HCT116 (cell line): Measurements from ENCODE around the gene PHF19. TPM values are rescaled to one million over a fixed set of nuclear protein-coding genes. Genes with fewer than 3 reads are reported as not detected.

ENCODE experiments used
- ATAC-seq: fragments of 200-7000 bp; cut with Tn5 transposase; 2 replicates; pipeline ENCODE4 v1.9.1; 2020; ENCODE audit warnings: mild to moderate bottlenecking, moderate library complexity
- BruUV-seq: library from RNA; stranded (reverse); fragments of 400-500 nt; replicated peaks from 2 replicates; lab custom pipeline; 2021; lab: Mats Ljungman, UMichigan
- CTCF ChIA-PET: fragments of 300-600 bp; sonication (Branson Sonifier 250); formaldehyde crosslinking; loops from one replicate; lab custom pipeline; 2021; ENCODE audit warnings: antibody characterized with exemption; lab: Charles Lee
- POLR2A ChIA-PET: fragments of 300-600, 350-600 bp; sonication (Branson Sonifier 250); formaldehyde crosslinking; loops from one replicate; lab custom pipeline; 2021; ENCODE audit warnings: antibody characterized with exemption; lab: Charles Lee
- RAD21 ChIA-PET, 2 experiments: fragments of 300-600 bp; sonication (Branson Sonifier 250); formaldehyde crosslinking; loops; one replicate each; lab custom pipeline; 2023; ENCODE audit warnings: low total read pairs in 2 of 2; ENCODE audit not compliant: uncharacterized antibody in 2 of 2, unreplicated experiment in 2 of 2, low non-redundant PET in 1 of 2; lab: Charles Lee
- DNase-seq: peaks from one replicate; pipeline ENCODE4 v3.0.0-alpha.2; 2010; ENCODE audit warnings: low read depth, low spot score
- H2AFZ ChIP-seq: fragments of 200-600 bp; shearing (Covaris generic), sonication (generic); 2 replicates; pipeline ENCODE4 v1.6.1; 2017; ENCODE audit warnings: low read depth, mixed run types, mixed read lengths, antibody characterized with exemption, low read length; ENCODE audit not compliant: poor library complexity, severe bottlenecking
- H3K27ac ChIP-seq: 2 replicates; pipeline ENCODE4 v1.5.1; 2012; ENCODE audit warnings: low read depth, low read length
- H3K27me3 ChIP-seq: fragments of 200-600 bp; sonication (generic); 2 replicates; pipeline ENCODE4 v1.6.1; 2016; ENCODE audit warnings: mixed run types, low read length, mixed read lengths; ENCODE audit not compliant: insufficient read depth
- H3K36me3 ChIP-seq, 2 experiments: fragments of 200-500 bp in 1 of 2; fragments of 200-600 bp in 1 of 2; sonication (Bioruptor generic) in 1 of 2; sonication (generic) in 1 of 2; 2 replicates each; pipeline versions ENCODE4 v1.5.1 to v1.6.1; 2014 to 2016; ENCODE audit warnings: low read length in 2 of 2, inconsistent platforms in 1 of 2, mixed read lengths in 1 of 2, mixed run types in 1 of 2; ENCODE audit not compliant: insufficient read depth in 2 of 2, control insufficient read depth in 1 of 2
- H3K4me1 ChIP-seq, 2 experiments: fragments of 200-600 bp in 1 of 2; sonication (generic) in 1 of 2; 2 replicates each; pipeline versions ENCODE4 v1.5.1 to v1.6.1; 2012 to 2017; ENCODE audit warnings: low read length in 2 of 2, inconsistent platforms in 1 of 2, mild to moderate bottlenecking in 1 of 2, mixed read lengths in 1 of 2, mixed run types in 1 of 2, moderate library complexity in 1 of 2; ENCODE audit not compliant: insufficient read depth in 2 of 2, control insufficient read depth in 1 of 2
- H3K4me2 ChIP-seq: fragments of 200-600 bp; sonication (generic); 2 replicates; pipeline ENCODE4 v1.6.1; 2017; ENCODE audit warnings: mixed run types, low read length, mixed read lengths
- H3K4me3 ChIP-seq, 2 experiments: fragments of 200-600 bp in 1 of 2; sonication (generic) in 1 of 2; replicated peaks in 1 of 2; 2 replicates each; pipeline ENCODE4 v1.5.1; 2011 to 2016; ENCODE audit warnings: low read length in 2 of 2, control low read depth in 1 of 2, low read depth in 1 of 2, mild to moderate bottlenecking in 1 of 2, mixed read lengths in 1 of 2, mixed run types in 1 of 2
- H3K79me2 ChIP-seq: fragments of 200-600 bp; sonication (generic); 2 replicates; pipeline ENCODE4 v1.6.1; 2017; ENCODE audit warnings: mild to moderate bottlenecking, mixed run types, low read length, moderate library complexity, mixed read lengths; ENCODE audit not compliant: insufficient read depth
- H3K9ac ChIP-seq: fragments of 200-600 bp; sonication (generic); 2 replicates; pipeline ENCODE4 v1.6.1; 2016; ENCODE audit warnings: low read length, mixed read lengths
- H3K9me2 ChIP-seq: fragments of 200-600 bp; sonication (generic), shearing (Covaris generic); 2 replicates; pipeline ENCODE4 v1.6.1; 2017; ENCODE audit warnings: mixed run types, mild to moderate bottlenecking, moderate library complexity; ENCODE audit not compliant: insufficient read depth
- H3K9me3 ChIP-seq, 2 experiments: fragments of 200-500 bp in 1 of 2; fragments of 200-600 bp in 1 of 2; sonication (Bioruptor generic) in 1 of 2; sonication (generic) in 1 of 2; 2 replicates each; pipeline ENCODE4 v1.6.1; 2014 to 2017; ENCODE audit warnings: low read length in 2 of 2, mixed read lengths in 2 of 2, inconsistent platforms in 1 of 2, low read depth in 1 of 2, mild to moderate bottlenecking in 1 of 2, mixed run types in 1 of 2, moderate library complexity in 1 of 2; ENCODE audit not compliant: control insufficient read depth in 1 of 2, insufficient read depth in 1 of 2
- H4K20me1 ChIP-seq: fragments of 200-600 bp; sonication (generic), shearing (Covaris generic); 2 replicates; pipeline ENCODE4 v1.6.1; 2017; ENCODE audit warnings: mixed run types, mild to moderate bottlenecking, moderate library complexity; ENCODE audit not compliant: insufficient read depth
- CBX3 ChIP-seq: IDR thresholded peaks from 2 replicates; pipeline ENCODE4 v1.6.1; 2012; ENCODE audit warnings: low read depth
- CEBPB ChIP-seq: IDR thresholded peaks from 2 replicates; pipeline ENCODE4 v1.6.1; 2012; ENCODE audit warnings: low read depth
- EGR1 ChIP-seq: IDR thresholded peaks from 2 replicates; pipeline ENCODE4 v1.6.1; 2012; ENCODE audit warnings: low read depth
- ELF1 ChIP-seq: IDR thresholded peaks from 2 replicates; pipeline ENCODE4 v1.6.1; 2012; ENCODE audit warnings: low read depth, borderline replicate concordance
- EZH2 ChIP-seq: fragments of 200-600 bp; sonication (generic); IDR thresholded peaks from 2 replicates; pipeline ENCODE4 v1.6.1; 2017; ENCODE audit warnings: antibody characterized with exemption, mixed run types
- FOSL1 ChIP-seq: IDR thresholded peaks from 2 replicates; pipeline ENCODE4 v1.6.1; 2012; ENCODE audit warnings: low read depth
- POLR2AphosphoS5 ChIP-seq: IDR thresholded peaks from 2 replicates; pipeline ENCODE4 v1.6.1; 2011; ENCODE audit warnings: mild to moderate bottlenecking, low read depth, low read length, moderate library complexity
- RAD21 ChIP-seq: IDR thresholded peaks from 2 replicates; pipeline ENCODE4 v1.6.1; 2012; ENCODE audit warnings: low read depth, mild to moderate bottlenecking
- SP1 ChIP-seq: IDR thresholded peaks from 2 replicates; pipeline ENCODE4 v1.6.1; 2012; ENCODE audit warnings: low read depth
- SRF ChIP-seq: IDR thresholded peaks from 2 replicates; pipeline ENCODE4 v1.6.1; 2012; ENCODE audit warnings: low read depth
- TCF7L2 ChIP-seq: IDR thresholded peaks from 2 replicates; pipeline ENCODE4 v1.7.0; 2011; ENCODE audit warnings: borderline replicate concordance, inconsistent platforms; ENCODE audit not compliant: insufficient read depth, insufficient read length; ENCODE audit errors: extremely low read depth
- ZBTB33 ChIP-seq: IDR thresholded peaks from 2 replicates; pipeline ENCODE4 v1.6.1; 2011; ENCODE audit warnings: mild to moderate bottlenecking, low read length, moderate library complexity; ENCODE audit not compliant: insufficient replicate concordance; ENCODE audit errors: extremely low read depth
- ZFX ChIP-seq: fragments of 450-650 bp; IDR thresholded peaks from 2 replicates; pipeline ENCODE4 v1.6.1; 2017
- ZNF274 ChIP-seq: fragments of 200-500 bp; sonication (Bioruptor generic); IDR thresholded peaks from 2 replicates; pipeline ENCODE4 v1.6.1; 2014; ENCODE audit warnings: mild to moderate bottlenecking, low read depth, low read length, inconsistent platforms
- intact Hi-C: fragments of 100-400 bp; cut with micrococcal nuclease; formaldehyde crosslinking; loops from 2 replicates; pipeline ENCODE4 v1.10.0; 2022
- total RNA-seq: library from RNA; stranded (reverse); gene quantifications from one replicate; pipeline ENCODE4 v1.2.1, GENCODE V29; 2021; ENCODE audit not compliant: unreplicated experiment
- TF ChIP-seq, protein P1 (sequence below): IDR thresholded peaks from 2 replicates; pipeline ENCODE4 v1.6.1; 2012; ENCODE audit warnings: low read depth
- TF ChIP-seq, protein P2 (sequence below), 3 experiments: fragments of 200-600 bp in 1 of 3; sonication (generic) in 1 of 3; IDR thresholded peaks in 2 of 3; conservative IDR thresholded peaks in 1 of 3; 2 replicates each; pipeline ENCODE4 v1.5.1; 2012 to 2017; ENCODE audit warnings: low read depth in 2 of 3, low read length in 2 of 3, antibody characterized with exemption in 1 of 3, borderline replicate concordance in 1 of 3, control low read depth in 1 of 3, mild to moderate bottlenecking in 1 of 3, mixed read lengths in 1 of 3, mixed run types in 1 of 3, moderate library complexity in 1 of 3; ENCODE audit not compliant: insufficient read depth in 1 of 3
- TF ChIP-seq, protein P3 (sequence below): IDR thresholded peaks from 2 replicates; pipeline ENCODE4 v1.6.1; 2012

PHF19 gene
- total RNA-seq, 1 experiment from 2014 or later: 74.0 TPM

GRCh38 chr9:120815075-120815474 lies 61.9 kb downstream of the PHF19 start:
- no peaks in the 10 kb centered on the region for H3K79me2 ChIP-seq
- intact Hi-C loops: no loop called here
- H3K36me3 ChIP-seq: peaks cover 17 to 19% of the 10 kb centered on the region in 2 experiments
- H3K4me2 ChIP-seq: no peak overlapping the region
- H3K9me2 ChIP-seq: no peaks in the 10 kb centered on the region
- DNase-seq: no peak
- H3K27me3 ChIP-seq: no peaks in the 10 kb centered on the region
- H3K27ac ChIP-seq: no peak overlapping the region
- no TSS peak for BruUV-seq
- no peak for ATAC-seq
- RAD21 ChIA-PET: no interaction called here
- H3K4me3 ChIP-seq: no peak overlapping the region
- CTCF ChIA-PET: no interaction called here
- TF ChIP-seq, protein P1, sequence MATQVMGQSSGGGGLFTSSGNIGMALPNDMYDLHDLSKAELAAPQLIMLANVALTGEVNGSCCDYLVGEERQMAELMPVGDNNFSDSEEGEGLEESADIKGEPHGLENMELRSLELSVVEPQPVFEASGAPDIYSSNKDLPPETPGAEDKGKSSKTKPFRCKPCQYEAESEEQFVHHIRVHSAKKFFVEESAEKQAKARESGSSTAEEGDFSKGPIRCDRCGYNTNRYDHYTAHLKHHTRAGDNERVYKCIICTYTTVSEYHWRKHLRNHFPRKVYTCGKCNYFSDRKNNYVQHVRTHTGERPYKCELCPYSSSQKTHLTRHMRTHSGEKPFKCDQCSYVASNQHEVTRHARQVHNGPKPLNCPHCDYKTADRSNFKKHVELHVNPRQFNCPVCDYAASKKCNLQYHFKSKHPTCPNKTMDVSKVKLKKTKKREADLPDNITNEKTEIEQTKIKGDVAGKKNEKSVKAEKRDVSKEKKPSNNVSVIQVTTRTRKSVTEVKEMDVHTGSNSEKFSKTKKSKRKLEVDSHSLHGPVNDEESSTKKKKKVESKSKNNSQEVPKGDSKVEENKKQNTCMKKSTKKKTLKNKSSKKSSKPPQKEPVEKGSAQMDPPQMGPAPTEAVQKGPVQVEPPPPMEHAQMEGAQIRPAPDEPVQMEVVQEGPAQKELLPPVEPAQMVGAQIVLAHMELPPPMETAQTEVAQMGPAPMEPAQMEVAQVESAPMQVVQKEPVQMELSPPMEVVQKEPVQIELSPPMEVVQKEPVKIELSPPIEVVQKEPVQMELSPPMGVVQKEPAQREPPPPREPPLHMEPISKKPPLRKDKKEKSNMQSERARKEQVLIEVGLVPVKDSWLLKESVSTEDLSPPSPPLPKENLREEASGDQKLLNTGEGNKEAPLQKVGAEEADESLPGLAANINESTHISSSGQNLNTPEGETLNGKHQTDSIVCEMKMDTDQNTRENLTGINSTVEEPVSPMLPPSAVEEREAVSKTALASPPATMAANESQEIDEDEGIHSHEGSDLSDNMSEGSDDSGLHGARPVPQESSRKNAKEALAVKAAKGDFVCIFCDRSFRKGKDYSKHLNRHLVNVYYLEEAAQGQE: no peak
- TF ChIP-seq CBX3 (no peak), EZH2 (no peak), EGR1 (no peak), ZBTB33 (no peak), ZNF274 (no peak), POLR2AphosphoS5 (no peak), SRF (no peak), RAD21 (no peak), SP1 (no peak), ZFX (no peak), TCF7L2 (no peak), ELF1 (no peak), CEBPB (no peak), FOSL1 (no peak)
- TF ChIP-seq, protein P2, sequence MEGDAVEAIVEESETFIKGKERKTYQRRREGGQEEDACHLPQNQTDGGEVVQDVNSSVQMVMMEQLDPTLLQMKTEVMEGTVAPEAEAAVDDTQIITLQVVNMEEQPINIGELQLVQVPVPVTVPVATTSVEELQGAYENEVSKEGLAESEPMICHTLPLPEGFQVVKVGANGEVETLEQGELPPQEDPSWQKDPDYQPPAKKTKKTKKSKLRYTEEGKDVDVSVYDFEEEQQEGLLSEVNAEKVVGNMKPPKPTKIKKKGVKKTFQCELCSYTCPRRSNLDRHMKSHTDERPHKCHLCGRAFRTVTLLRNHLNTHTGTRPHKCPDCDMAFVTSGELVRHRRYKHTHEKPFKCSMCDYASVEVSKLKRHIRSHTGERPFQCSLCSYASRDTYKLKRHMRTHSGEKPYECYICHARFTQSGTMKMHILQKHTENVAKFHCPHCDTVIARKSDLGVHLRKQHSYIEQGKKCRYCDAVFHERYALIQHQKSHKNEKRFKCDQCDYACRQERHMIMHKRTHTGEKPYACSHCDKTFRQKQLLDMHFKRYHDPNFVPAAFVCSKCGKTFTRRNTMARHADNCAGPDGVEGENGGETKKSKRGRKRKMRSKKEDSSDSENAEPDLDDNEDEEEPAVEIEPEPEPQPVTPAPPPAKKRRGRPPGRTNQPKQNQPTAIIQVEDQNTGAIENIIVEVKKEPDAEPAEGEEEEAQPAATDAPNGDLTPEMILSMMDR (IDR thresholded peaks at IDR 0.05 in 2 of 3, conservative IDR thresholded peaks at IDR 0.05 in 1 of 3; ENCODE audit: borderline replicate concordance in 1 of 3, insufficient read depth in 1 of 3, low read depth in 2 of 3, low read length in 2 of 3): no peak
- TF ChIP-seq, protein P3, sequence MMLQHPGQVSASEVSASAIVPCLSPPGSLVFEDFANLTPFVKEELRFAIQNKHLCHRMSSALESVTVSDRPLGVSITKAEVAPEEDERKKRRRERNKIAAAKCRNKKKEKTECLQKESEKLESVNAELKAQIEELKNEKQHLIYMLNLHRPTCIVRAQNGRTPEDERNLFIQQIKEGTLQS: no peak
- H2AFZ ChIP-seq: no peak overlapping the region
- no peaks in the 10 kb centered on the region for H3K9me3 ChIP-seq
- no peak overlapping the region for H3K9ac ChIP-seq
- no peaks in the 10 kb centered on the region for H3K4me1 ChIP-seq
- no peaks in the 10 kb centered on the region for H4K20me1 ChIP-seq
- POLR2A ChIA-PET: no interaction called here
